ENCODE data around the gene PDE6B. TPM values are rescaled to one million over a fixed set of nuclear protein-coding genes. Genes with fewer than 3 reads are reported as not detected.

The PDE6B gene
- total and polyA plus RNA-seq, 2 of the 13 experiments (the other 11 are each of a cell fraction or from before 2014, with no cell fraction given), result 0.38 to 0.40 TPM

- no TSS peak for BruUV-seq (replicated peaks)
- intact Hi-C loops (cut with micrococcal nuclease; ENCODE audit: unreplicated experiment), result no loop called here
- WGBS (ENCODE audit: low lambda C conversion rate), result 51% methylated on average over 26 of the region's 32 CpGs
- Histone ChIP-seq H4K20me1 (ENCODE audit: insufficient read depth, low read length) (no peaks in the 10 kb centered on the region), H2AFZ (ENCODE audit: low read length) (no peak overlapping the region), H3K79me2 (ENCODE audit: insufficient read depth, low read length) (no peaks in the 10 kb centered on the region), H3K27ac (ENCODE audit: extremely low read length, insufficient read depth, low read length) (no peak overlapping the region), H3K4me2 (ENCODE audit: low read depth, low read length) (0 out of 2 replicates have a peak overlapping the region, but pooled peaks have one; percentile 18), H3K9ac (ENCODE audit: insufficient read depth, low read depth, low read length) (no peak overlapping the region), H3K4me1 (ENCODE audit: insufficient read depth, low read length) (peaks cover 65% of the 10 kb centered on the region), H3K9me3 (ENCODE audit: low read length) (no peaks in the 10 kb centered on the region), H3K4me3 (replicated peaks in 1 of 3; ENCODE audit: insufficient read depth in 1 of 3, low read depth in 2 of 3, low read length in 3 of 3) (no peak overlapping the region), H3K36me3 (replicated peaks in 1 of 2; ENCODE audit: control insufficient read depth in 1 of 2, insufficient read depth in 2 of 2, low read length in 2 of 2) (no peaks in the 10 kb centered on the region), H3K27me3 (ENCODE audit: control insufficient read depth in 1 of 2, insufficient read depth in 2 of 2, low read length in 2 of 2) (peaks cover 5 to 13% of the 10 kb centered on the region in 2 experiments; a peak in 4 of 5 replicates)
- CTCF ChIA-PET (ENCODE audit: low intra/inter-chr PET ratio, low total read pairs), result no interaction called here
- peak; percentile 40 for ATAC-seq
- in situ Hi-C loops (cut with HindIII; ENCODE audit: extremely low pct_ligation_motif_present, low pct_unique_long_range_greater_than_20kb), result no loop called here
- POLR2A ChIA-PET, result no interaction called here
- peak; percentile 77 for DNase-seq (ENCODE audit: low spot score)
- FAIRE-seq, result no peak
- peak; percentile 66 for TF ChIP-seq ELF3 (CRISPR knock-in tag; IDR thresholded peaks at IDR 0.05)
- TF ChIP-seq ZNF788 (CRISPR knock-in tag; IDR thresholded peaks at IDR 0.05; ENCODE audit: borderline replicate concordance), result peak; percentile 64; the same call in 1 of the 2 replicates
- TF ChIP-seq SP5 (CRISPR knock-in tag; IDR thresholded peaks at IDR 0.05; ENCODE audit: borderline replicate concordance, low read depth), result 0 out of 2 replicates have a peak, but pooled peaks have one; percentile 18
- TF ChIP-seq TBX2 (CRISPR knock-in tag; IDR thresholded peaks at IDR 0.05; ENCODE audit: borderline replicate concordance), result peak; percentile 76
- peak; percentile 92 for TF ChIP-seq ZMYM2 (CRISPR knock-in tag; IDR thresholded peaks at IDR 0.05)
- TF ChIP-seq HDAC2 (CRISPR knock-in tag; IDR thresholded peaks at IDR 0.05), result peak; percentile 70
- peak; percentile 70 for TF ChIP-seq HDAC1 (CRISPR knock-in tag; IDR thresholded peaks at IDR 0.05)
- peak; percentile 55; the same call in 1 of the 2 replicates for TF ChIP-seq ZNF574 (CRISPR knock-in tag; IDR thresholded peaks at IDR 0.05)
- peak; percentile 27; the same call in 1 of the 2 replicates for TF ChIP-seq ZNF318 (CRISPR knock-in tag; IDR thresholded peaks at IDR 0.05)
- no peak for TF ChIP-seq MIER2 (CRISPR knock-in tag; IDR thresholded peaks at IDR 0.05)
Observed at GRCh38 chr4:658681-659667, 33.6 kb downstream of the PDE6B start.
